ENCODE data around the gene TBX5.

The TBX5 gene

GRCh38 chr12:114404926-114405518 is 922 bp downstream of the TBX5 start:
- DNase-seq, result no peak

- DNase-seq, result no peak
Measured at GRCh38 chr12:114404083-114404925, 1.6 kb downstream of the TBX5 start.

- DNase-seq, result no peak
Measured at GRCh38 chr12:114403690-114404066, 2.3 kb downstream of the TBX5 start.

GRCh38 chr12:114403011-114403689 is 2.8 kb downstream of the TBX5 start:
- DNase-seq, result no peak

GRCh38 chr12:114402084-114402717 is 3.7 kb downstream of the TBX5 start:
- no peak for DNase-seq

- no peak for DNase-seq
Measured at GRCh38 chr12:114401328-114402083, 4.4 kb downstream of the TBX5 start.

GRCh38 chr12:114400925-114401324 is 5.0 kb downstream of the TBX5 start:
- no peak for DNase-seq

- no peak for DNase-seq
Measured at GRCh38 chr12:114400361-114400811, 5.6 kb downstream of the TBX5 start.

GRCh38 chr12:114399664-114400211 is 6.2 kb downstream of the TBX5 start:
- DNase-seq, result no peak

- no peak for DNase-seq
Measured at GRCh38 chr12:114397978-114398881, 7.7 kb downstream of the TBX5 start.

GRCh38 chr12:114396869-114397719 is 8.8 kb downstream of the TBX5 start:
- no peak for DNase-seq

GRCh38 chr12:114396153-114396868 is 9.6 kb downstream of the TBX5 start:
- DNase-seq, result no peak

GRCh38 chr12:114395755-114396152 is 10.2 kb downstream of the TBX5 start:
- no peak for DNase-seq

GRCh38 chr12:114395233-114395632 is 10.7 kb downstream of the TBX5 start:
- no peak for DNase-seq

- DNase-seq, result no peak
Measured at GRCh38 chr12:114393569-114393968, 12.4 kb downstream of the TBX5 start.

- no peak for DNase-seq
Measured at GRCh38 chr12:114392909-114393308, 13.0 kb downstream of the TBX5 start.

GRCh38 chr12:114391088-114391487 is 14.9 kb downstream of the TBX5 start:
- no peak for DNase-seq

- DNase-seq, result no peak
Measured at GRCh38 chr12:114384739-114385138, 21.2 kb downstream of the TBX5 start.

GRCh38 chr12:114381177-114381576 is 24.8 kb downstream of the TBX5 start:
- no peak for DNase-seq

GRCh38 chr12:114371733-114372132 is 34.2 kb downstream of the TBX5 start:
- DNase-seq, result no peak

All from activated effector memory CD4-positive, alpha-beta T cell treated with Interleukin-2 at 50 U/mL for 16 hours (primary cell).